H9 (cell line): ENCODE measurements around the gene PFDN1. TPM values are rescaled to one million over a fixed set of nuclear protein-coding genes. Genes with fewer than 3 reads are reported as not detected.

Experiments
- DNase-seq: peaks from one replicate; pipeline ENCODE4 v3.0.0-alpha.2; 2017
- H2AFZ ChIP-seq: one replicate; pipeline ENCODE4 v1.6.1; 2013; ENCODE audit warnings: mild to moderate bottlenecking, low read length, control low read depth, moderate library complexity
- H2AK5ac ChIP-seq: 2 replicates; pipeline ENCODE4 v1.6.1; 2013; ENCODE audit warnings: low read length, control low read depth, mixed read lengths; ENCODE audit not compliant: insufficient read length
- H2BK120ac ChIP-seq: one replicate; pipeline ENCODE4 v1.6.1; 2013; ENCODE audit warnings: low read depth, mild to moderate bottlenecking, low read length, control low read depth, inconsistent platforms; ENCODE audit not compliant: poor library complexity, severe bottlenecking
- H2BK12ac ChIP-seq: 2 replicates; pipeline ENCODE4 v1.6.1; 2013; ENCODE audit warnings: low read length, control low read depth, mixed read lengths, low read depth; ENCODE audit not compliant: insufficient read length
- H2BK15ac ChIP-seq: 2 replicates; pipeline ENCODE4 v1.6.1; 2013; ENCODE audit warnings: low read depth, low read length, control low read depth
- H2BK20ac ChIP-seq: one replicate; pipeline ENCODE4 v1.6.1; 2013; ENCODE audit warnings: low read depth, mild to moderate bottlenecking, low read length, control low read depth, inconsistent platforms; ENCODE audit not compliant: poor library complexity, severe bottlenecking
- H2BK5ac ChIP-seq: 2 replicates; pipeline ENCODE4 v1.6.1; 2013; ENCODE audit warnings: low read length, control low read depth, mixed read lengths; ENCODE audit not compliant: insufficient read length
- H3K14ac ChIP-seq: 2 replicates; pipeline ENCODE4 v1.6.1; 2013; ENCODE audit warnings: low read length, control low read depth; ENCODE audit not compliant: insufficient read depth
- H3K18ac ChIP-seq: 2 replicates; pipeline ENCODE4 v1.6.1; 2013; ENCODE audit warnings: low read depth, mild to moderate bottlenecking, mixed read lengths, low read length, control low read depth; ENCODE audit not compliant: insufficient read length
- H3K23ac ChIP-seq: 2 replicates; pipeline ENCODE4 v1.6.1; 2013; ENCODE audit warnings: low read length, control low read depth, mixed read lengths, low read depth; ENCODE audit not compliant: insufficient read length
- H3K23me2 ChIP-seq: 2 replicates; pipeline ENCODE4 v1.6.1; 2013; ENCODE audit warnings: low read depth, mild to moderate bottlenecking, mixed read lengths, low read length, control low read depth; ENCODE audit not compliant: insufficient read length, poor library complexity, severe bottlenecking
- H3K27ac ChIP-seq: 2 replicates; pipeline ENCODE4 v1.5.1; 2013; ENCODE audit warnings: low read length, control low read depth, mixed read lengths, low read depth; ENCODE audit not compliant: insufficient read length
- H3K27me3 ChIP-seq: 2 replicates; pipeline ENCODE4 v1.6.1; 2013; ENCODE audit warnings: low read length, control low read depth, inconsistent platforms; ENCODE audit not compliant: insufficient read depth
- H3K4ac ChIP-seq: 2 replicates; pipeline ENCODE4 v1.6.1; 2013; ENCODE audit warnings: low read depth, mild to moderate bottlenecking, control low read depth, inconsistent platforms, low read length, moderate library complexity
- H3K4me1 ChIP-seq: 2 replicates; pipeline ENCODE4 v1.6.1; 2013; ENCODE audit warnings: low read length, control low read depth, inconsistent platforms; ENCODE audit not compliant: insufficient read depth
- H3K4me2 ChIP-seq: 2 replicates; pipeline ENCODE4 v1.6.1; 2013; ENCODE audit warnings: low read length, control low read depth, mixed read lengths; ENCODE audit not compliant: insufficient read length, insufficient read depth
- H3K56ac ChIP-seq: 2 replicates; pipeline ENCODE4 v1.6.1; 2013; ENCODE audit warnings: low read depth, mild to moderate bottlenecking, mixed read lengths, low read length, control low read depth; ENCODE audit not compliant: insufficient read length
- H3K79me1 ChIP-seq: 2 replicates; pipeline ENCODE4 v1.6.1; 2013; ENCODE audit warnings: low read depth, mild to moderate bottlenecking, moderate library complexity, low read length, control low read depth, inconsistent platforms; ENCODE audit not compliant: insufficient read depth, poor library complexity, severe bottlenecking
- H3K79me2 ChIP-seq: 2 replicates; pipeline ENCODE4 v1.6.1; 2013; ENCODE audit warnings: low read length, control low read depth, inconsistent platforms; ENCODE audit not compliant: insufficient read depth
- H3K9ac ChIP-seq: 2 replicates; pipeline ENCODE4 v1.6.1; 2013; ENCODE audit warnings: low read length, control low read depth, mixed read lengths; ENCODE audit not compliant: insufficient read length; ENCODE audit errors: extremely low read depth
- H3K9me3 ChIP-seq: one replicate; pipeline ENCODE4 v1.6.1; 2013; ENCODE audit warnings: low read depth, low read length, inconsistent platforms; ENCODE audit not compliant: control insufficient read depth
- H3T11ph ChIP-seq: one replicate; pipeline ENCODE4 v1.6.1; 2013; ENCODE audit warnings: mild to moderate bottlenecking, low read length, control low read depth, inconsistent platforms
- H4K20me1 ChIP-seq: one replicate; pipeline ENCODE4 v1.6.1; 2013; ENCODE audit not compliant: control insufficient read depth, insufficient read length, insufficient read depth
- H4K5ac ChIP-seq: 2 replicates; pipeline ENCODE4 v1.6.1; 2013; ENCODE audit warnings: low read depth, mild to moderate bottlenecking, mixed read lengths, low read length, control low read depth; ENCODE audit not compliant: insufficient read length
- H4K8ac ChIP-seq: replicated peaks from 2 replicates; pipeline ENCODE4 v1.6.1; 2013; ENCODE audit warnings: low read length, control low read depth, mixed read lengths, low read depth; ENCODE audit not compliant: insufficient read length
- H4K91ac ChIP-seq: 2 replicates; pipeline ENCODE4 v1.6.1; 2013; ENCODE audit warnings: low read depth, mild to moderate bottlenecking, moderate library complexity, mixed read lengths, low read length, control low read depth; ENCODE audit not compliant: insufficient read length
- H3K27ac Mint-ChIP-seq, 3 experiments: 2 replicates in 2 of 3; 3 replicates in 1 of 3; pipeline ENCODE4 v1.8.0; 2020 to 2021; ENCODE audit warnings: mixed read lengths in 3 of 3, mild to moderate bottlenecking in 1 of 3, moderate library complexity in 1 of 3
- H3K27me3 Mint-ChIP-seq: 2 replicates; pipeline ENCODE4 v1.8.0; 2021; ENCODE audit warnings: low read depth, mild to moderate bottlenecking, moderate library complexity, mixed read lengths
- H3K36me3 Mint-ChIP-seq, 3 experiments: 2 replicates in 2 of 3; 3 replicates in 1 of 3; pipeline ENCODE4 v1.8.0; 2020 to 2021; ENCODE audit warnings: low read depth in 3 of 3, mixed read lengths in 3 of 3; ENCODE audit not compliant: insufficient read depth in 1 of 3
- H3K4me1 Mint-ChIP-seq, 2 experiments: 2 replicates each; pipeline ENCODE4 v1.8.0; 2020; ENCODE audit warnings: mixed read lengths in 2 of 2
- H3K4me3 Mint-ChIP-seq, 2 experiments: 2 replicates in 1 of 2; 3 replicates in 1 of 2; pipeline ENCODE4 v1.8.0; 2020 to 2021; ENCODE audit warnings: mild to moderate bottlenecking in 2 of 2, mixed read lengths in 2 of 2, moderate library complexity in 1 of 2
- H3K9me3 Mint-ChIP-seq, 2 experiments: 2 replicates in 1 of 2; 3 replicates in 1 of 2; pipeline ENCODE4 v1.8.0; 2020; ENCODE audit warnings: mild to moderate bottlenecking in 2 of 2, mixed read lengths in 2 of 2, moderate library complexity in 1 of 2
- WGBS: extraction: QIAGEN DNeasy Blood & Tissue Kit; methylation state at CpG from one replicate; pipeline ENCODE4 v1.1.7; 2013; ENCODE audit warnings: missing lambda C conversion rate, low lambda C conversion rate, mixed read lengths; ENCODE audit not compliant: insufficient read length; ENCODE audit errors: extremely low coverage; 5-methylcytosine and 5-hydroxymethylcytosine counted together
- total RNA-seq: library from RNA; stranded (reverse); gene quantifications from 2 replicates; pipeline ENCODE4 v1.2.1, GENCODE V29; 2021
- TF ChIP-seq, protein P1 (sequence below): fragments of 200-600 bp; sonication (generic); conservative IDR thresholded peaks from 3 replicates; pipeline ENCODE4 v1.8.0; 2021; ENCODE audit warnings: antibody characterized with exemption, mild to moderate bottlenecking

Gene PFDN1
- total RNA-seq, 1 experiment from 2014 or later = 58.3 TPM

DNA sequence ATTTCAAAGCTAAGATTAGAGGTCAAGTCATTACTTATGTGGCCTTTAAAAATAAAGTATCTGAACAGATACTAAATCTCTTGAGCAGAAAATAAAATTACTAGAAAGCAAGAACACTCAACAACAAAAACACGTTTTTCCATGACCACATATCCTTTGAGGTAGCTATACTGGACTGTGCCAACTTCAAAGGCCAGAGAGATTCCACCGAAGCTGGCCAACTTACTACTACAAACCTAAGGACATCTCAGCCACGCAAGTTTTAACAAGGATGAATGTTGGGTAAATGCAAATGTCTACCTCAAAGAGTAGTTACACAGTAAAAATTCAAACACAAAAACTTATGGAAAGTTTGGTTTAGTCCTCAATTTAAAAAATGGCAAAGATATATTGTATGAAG, 18.9 kb downstream of the PFDN1 start:
- Histone ChIP-seq H3K79me1 (no peaks in the 10 kb centered on the region), H2BK120ac (no peak overlapping the region), H4K8ac (no peak overlapping the region), H4K20me1 (no peaks in the 10 kb centered on the region), H3K79me2 (peaks cover 2% of the 10 kb centered on the region; the same call in 1 of the 2 replicates), H2BK5ac (no peak overlapping the region), H3K4me1 (no peaks in the 10 kb centered on the region), H3K27me3 (no peaks in the 10 kb centered on the region), H2AK5ac (no peak overlapping the region), H3T11ph (no peak overlapping the region), H2BK12ac (no peak overlapping the region), H3K27ac (no peak overlapping the region), H2BK20ac (no peak overlapping the region), H4K91ac (no peak overlapping the region), H3K18ac (no peak overlapping the region), H2AFZ (no peak overlapping the region), H3K4ac (no peak overlapping the region), H3K56ac (no peak overlapping the region), H3K23me2 (no peaks in the 10 kb centered on the region), H2BK15ac (no peak overlapping the region), H3K23ac (no peak overlapping the region), H3K4me2 (no peak overlapping the region), H3K9ac (no peak overlapping the region), H4K5ac (no peak overlapping the region), H3K14ac (no peak overlapping the region), H3K9me3 (no peaks in the 10 kb centered on the region)
- no peaks in the 10 kb centered on the region for H3K4me1 Mint-ChIP-seq
- TF ChIP-seq, protein P1, sequence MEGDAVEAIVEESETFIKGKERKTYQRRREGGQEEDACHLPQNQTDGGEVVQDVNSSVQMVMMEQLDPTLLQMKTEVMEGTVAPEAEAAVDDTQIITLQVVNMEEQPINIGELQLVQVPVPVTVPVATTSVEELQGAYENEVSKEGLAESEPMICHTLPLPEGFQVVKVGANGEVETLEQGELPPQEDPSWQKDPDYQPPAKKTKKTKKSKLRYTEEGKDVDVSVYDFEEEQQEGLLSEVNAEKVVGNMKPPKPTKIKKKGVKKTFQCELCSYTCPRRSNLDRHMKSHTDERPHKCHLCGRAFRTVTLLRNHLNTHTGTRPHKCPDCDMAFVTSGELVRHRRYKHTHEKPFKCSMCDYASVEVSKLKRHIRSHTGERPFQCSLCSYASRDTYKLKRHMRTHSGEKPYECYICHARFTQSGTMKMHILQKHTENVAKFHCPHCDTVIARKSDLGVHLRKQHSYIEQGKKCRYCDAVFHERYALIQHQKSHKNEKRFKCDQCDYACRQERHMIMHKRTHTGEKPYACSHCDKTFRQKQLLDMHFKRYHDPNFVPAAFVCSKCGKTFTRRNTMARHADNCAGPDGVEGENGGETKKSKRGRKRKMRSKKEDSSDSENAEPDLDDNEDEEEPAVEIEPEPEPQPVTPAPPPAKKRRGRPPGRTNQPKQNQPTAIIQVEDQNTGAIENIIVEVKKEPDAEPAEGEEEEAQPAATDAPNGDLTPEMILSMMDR = no peak
- no peaks in the 10 kb centered on the region for H3K27me3 Mint-ChIP-seq
- peaks cover 0 to 5% (median 0%) of the 10 kb centered on the region in 3 experiments; a peak in 2 of 7 replicates for H3K36me3 Mint-ChIP-seq
- H3K9me3 Mint-ChIP-seq = no peaks in the 10 kb centered on the region
- H3K27ac Mint-ChIP-seq = no peak overlapping the region
- WGBS = no CpG with 5 or more reads among the region's 3 CpGs
- DNase-seq = no peak
- H3K4me3 Mint-ChIP-seq = no peak overlapping the region
